ENCODE measurements around the gene SMURF2.

- TF ChIP-seq ELF4 (IDR thresholded peaks at IDR 0.05) (no peak), CTBP1 (IDR thresholded peaks at IDR 0.05; ENCODE audit: borderline replicate concordance) (no peak), ARNT (IDR thresholded peaks at IDR 0.05) (no peak), SP1 (IDR thresholded peaks at IDR 0.05) (no peak), NFRKB (IDR thresholded peaks at IDR 0.05) (no peak), BHLHE40 (IDR thresholded peaks at IDR 0.05; ENCODE audit: borderline replicate concordance) (no peak), FOXM1 (IDR thresholded peaks at IDR 0.05; ENCODE audit: borderline replicate concordance) (no peak), ZNF384 (IDR thresholded peaks at IDR 0.05) (no peak), FOXK2 (IDR thresholded peaks at IDR 0.05) (no peak), PKNOX1 (IDR thresholded peaks at IDR 0.05) (no peak), SUZ12 (IDR thresholded peaks at IDR 0.05) (no peak), FOXA1 (IDR thresholded peaks at IDR 0.05) (no peak)
Measured at GRCh38 chr17:64551461-64551860, 110.6 kb downstream of the SMURF2 start.
